Liver (tissue), 3 donors: Measurements from ENCODE around the gene SPATS2.

Experiments used
- JUND ChIP-seq, 2 donors: IDR thresholded peaks; 2 replicates each; pipeline ENCODE4 v1.6.1; 2016; ENCODE audit warnings: antibody characterized with exemption in 2 of 2
- RXRA ChIP-seq, 2 donors: IDR thresholded peaks; 2 replicates each; pipeline ENCODE4 v1.6.1; 2017 to 2018; ENCODE audit warnings: antibody characterized with exemption in 2 of 2, mild to moderate bottlenecking in 1 of 2
- SP1 ChIP-seq: IDR thresholded peaks from 2 replicates; pipeline ENCODE4 v1.6.1; 2018; ENCODE audit warnings: antibody characterized with exemption, mild to moderate bottlenecking
- YY1 ChIP-seq: IDR thresholded peaks from 2 replicates; pipeline ENCODE4 v1.6.1; 2016; ENCODE audit warnings: antibody characterized with exemption, mild to moderate bottlenecking
- TF ChIP-seq, protein P1 (sequence below): fragments of 150-350 bp; IDR thresholded peaks from 2 replicates; pipeline ENCODE4 v1.5.1; 2017; ENCODE audit warnings: improper control_type of control experiment, low read depth, low read length; ENCODE audit not compliant: missing input control
- TF ChIP-seq, protein P2 (sequence below): IDR thresholded peaks from 2 replicates; pipeline ENCODE4 v1.6.1; 2016; ENCODE audit warnings: antibody characterized with exemption
- TF ChIP-seq, protein P3 (sequence below): IDR thresholded peaks from 2 replicates; pipeline ENCODE4 v1.6.1; 2016; ENCODE audit warnings: antibody characterized with exemption, mild to moderate bottlenecking
- donor health status: healthy.
- donor health status: healthy.

DNA sequence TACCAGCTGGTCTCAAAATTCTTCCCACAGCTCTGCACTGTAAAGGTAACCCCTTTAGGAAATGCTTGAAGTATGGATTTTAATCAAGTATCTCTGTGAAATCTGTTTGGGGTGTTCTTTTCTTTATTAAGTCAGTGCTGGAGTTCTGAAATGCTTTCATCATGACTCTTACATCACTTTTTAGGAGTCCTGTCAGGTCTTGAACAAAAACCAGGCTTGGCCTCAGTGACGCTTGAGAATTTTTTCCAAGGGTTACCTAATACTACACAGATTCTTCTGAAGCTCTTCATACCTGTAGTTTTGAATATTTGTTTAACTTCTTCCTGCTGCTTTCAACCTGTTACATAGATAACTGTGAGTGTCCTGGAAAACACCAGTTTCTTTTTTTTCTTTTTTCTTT lies 124.6 kb downstream of the SPATS2 start:
- TF ChIP-seq, protein P1, sequence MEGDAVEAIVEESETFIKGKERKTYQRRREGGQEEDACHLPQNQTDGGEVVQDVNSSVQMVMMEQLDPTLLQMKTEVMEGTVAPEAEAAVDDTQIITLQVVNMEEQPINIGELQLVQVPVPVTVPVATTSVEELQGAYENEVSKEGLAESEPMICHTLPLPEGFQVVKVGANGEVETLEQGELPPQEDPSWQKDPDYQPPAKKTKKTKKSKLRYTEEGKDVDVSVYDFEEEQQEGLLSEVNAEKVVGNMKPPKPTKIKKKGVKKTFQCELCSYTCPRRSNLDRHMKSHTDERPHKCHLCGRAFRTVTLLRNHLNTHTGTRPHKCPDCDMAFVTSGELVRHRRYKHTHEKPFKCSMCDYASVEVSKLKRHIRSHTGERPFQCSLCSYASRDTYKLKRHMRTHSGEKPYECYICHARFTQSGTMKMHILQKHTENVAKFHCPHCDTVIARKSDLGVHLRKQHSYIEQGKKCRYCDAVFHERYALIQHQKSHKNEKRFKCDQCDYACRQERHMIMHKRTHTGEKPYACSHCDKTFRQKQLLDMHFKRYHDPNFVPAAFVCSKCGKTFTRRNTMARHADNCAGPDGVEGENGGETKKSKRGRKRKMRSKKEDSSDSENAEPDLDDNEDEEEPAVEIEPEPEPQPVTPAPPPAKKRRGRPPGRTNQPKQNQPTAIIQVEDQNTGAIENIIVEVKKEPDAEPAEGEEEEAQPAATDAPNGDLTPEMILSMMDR = no peak
- TF ChIP-seq, protein P2, sequence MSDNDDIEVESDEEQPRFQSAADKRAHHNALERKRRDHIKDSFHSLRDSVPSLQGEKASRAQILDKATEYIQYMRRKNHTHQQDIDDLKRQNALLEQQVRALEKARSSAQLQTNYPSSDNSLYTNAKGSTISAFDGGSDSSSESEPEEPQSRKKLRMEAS = no peak
- TF ChIP-seq JUND (IDR thresholded peaks at IDR 0.05) = no peak
- TF ChIP-seq, protein P3, sequence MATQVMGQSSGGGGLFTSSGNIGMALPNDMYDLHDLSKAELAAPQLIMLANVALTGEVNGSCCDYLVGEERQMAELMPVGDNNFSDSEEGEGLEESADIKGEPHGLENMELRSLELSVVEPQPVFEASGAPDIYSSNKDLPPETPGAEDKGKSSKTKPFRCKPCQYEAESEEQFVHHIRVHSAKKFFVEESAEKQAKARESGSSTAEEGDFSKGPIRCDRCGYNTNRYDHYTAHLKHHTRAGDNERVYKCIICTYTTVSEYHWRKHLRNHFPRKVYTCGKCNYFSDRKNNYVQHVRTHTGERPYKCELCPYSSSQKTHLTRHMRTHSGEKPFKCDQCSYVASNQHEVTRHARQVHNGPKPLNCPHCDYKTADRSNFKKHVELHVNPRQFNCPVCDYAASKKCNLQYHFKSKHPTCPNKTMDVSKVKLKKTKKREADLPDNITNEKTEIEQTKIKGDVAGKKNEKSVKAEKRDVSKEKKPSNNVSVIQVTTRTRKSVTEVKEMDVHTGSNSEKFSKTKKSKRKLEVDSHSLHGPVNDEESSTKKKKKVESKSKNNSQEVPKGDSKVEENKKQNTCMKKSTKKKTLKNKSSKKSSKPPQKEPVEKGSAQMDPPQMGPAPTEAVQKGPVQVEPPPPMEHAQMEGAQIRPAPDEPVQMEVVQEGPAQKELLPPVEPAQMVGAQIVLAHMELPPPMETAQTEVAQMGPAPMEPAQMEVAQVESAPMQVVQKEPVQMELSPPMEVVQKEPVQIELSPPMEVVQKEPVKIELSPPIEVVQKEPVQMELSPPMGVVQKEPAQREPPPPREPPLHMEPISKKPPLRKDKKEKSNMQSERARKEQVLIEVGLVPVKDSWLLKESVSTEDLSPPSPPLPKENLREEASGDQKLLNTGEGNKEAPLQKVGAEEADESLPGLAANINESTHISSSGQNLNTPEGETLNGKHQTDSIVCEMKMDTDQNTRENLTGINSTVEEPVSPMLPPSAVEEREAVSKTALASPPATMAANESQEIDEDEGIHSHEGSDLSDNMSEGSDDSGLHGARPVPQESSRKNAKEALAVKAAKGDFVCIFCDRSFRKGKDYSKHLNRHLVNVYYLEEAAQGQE = no peak
- no peak for TF ChIP-seq YY1
- no peak for TF ChIP-seq RXRA (IDR thresholded peaks at IDR 0.05)
- TF ChIP-seq SP1 = no peak
